HG03442 (cell line): ENCODE results near the gene SAMSN1.
"Not testable (repeated sequence)": the region's sequence is repeated elsewhere in the genome, so short reads cannot be mapped to it uniquely, and the experiment has no call there.

Experiments used
- ATAC-seq: cut with Tn5 transposase; IDR thresholded peaks from one replicate; pipeline ENCODE4 v1.9.1; 2021; ENCODE audit warnings: mild to moderate bottlenecking, moderate library complexity; ENCODE audit not compliant: unreplicated experiment

The SAMSN1 gene

GRCh38 chr21:14533499-14534428 is 12.4 kb downstream of the SAMSN1 start:
- ATAC-seq: peak; percentile 92

- no peak for ATAC-seq
Observed at GRCh38 chr21:14531757-14532316, 14.3 kb downstream of the SAMSN1 start.

GRCh38 chr21:14530592-14530991 is 15.5 kb downstream of the SAMSN1 start:
- ATAC-seq: no peak

GRCh38 chr21:14528815-14529214 is 17.3 kb downstream of the SAMSN1 start:
- ATAC-seq: no peak

GRCh38 chr21:14527696-14528652 is 18.1 kb downstream of the SAMSN1 start:
- ATAC-seq: no peak

GRCh38 chr21:14526836-14527695 is 19.0 kb downstream of the SAMSN1 start:
- no peak for ATAC-seq

- ATAC-seq: no peak
Observed at GRCh38 chr21:14526199-14526598, 19.9 kb downstream of the SAMSN1 start.

- peak; percentile 84 for ATAC-seq
Observed at GRCh38 chr21:14523234-14523633, 22.9 kb downstream of the SAMSN1 start.

GRCh38 chr21:14522736-14523135 is 23.4 kb downstream of the SAMSN1 start:
- no peak for ATAC-seq

- ATAC-seq: no peak
Observed at GRCh38 chr21:14520535-14520934, 25.6 kb downstream of the SAMSN1 start.

GRCh38 chr21:14519000-14519399 is 27.1 kb downstream of the SAMSN1 start:
- no peak for ATAC-seq

GRCh38 chr21:14513804-14514203 is 32.3 kb downstream of the SAMSN1 start:
- ATAC-seq: no peak

GRCh38 chr21:14506859-14507457 is 39.2 kb downstream of the SAMSN1 start:
- ATAC-seq: not testable (repeated sequence)

GRCh38 chr21:14500873-14501272 is 45.2 kb downstream of the SAMSN1 start:
- no peak for ATAC-seq

- no peak for ATAC-seq
Observed at GRCh38 chr21:14499316-14499715, 46.8 kb downstream of the SAMSN1 start.

- ATAC-seq: no peak
Observed at GRCh38 chr21:14497825-14498224, 48.3 kb downstream of the SAMSN1 start.

- no peak for ATAC-seq
Observed at GRCh38 chr21:14495075-14495474, 51.0 kb downstream of the SAMSN1 start.

GRCh38 chr21:14494181-14494580 is 51.9 kb downstream of the SAMSN1 start:
- ATAC-seq: not testable (repeated sequence)

- ATAC-seq: no peak
Observed at GRCh38 chr21:14493731-14494130, 52.4 kb downstream of the SAMSN1 start.

- no peak for ATAC-seq
Observed at GRCh38 chr21:14492931-14493330, 53.2 kb downstream of the SAMSN1 start.
